HUES64 (cell line): ENCODE data around the gene ACACB.

Experiments used
- H3K27ac ChIP-seq: 2 replicates; pipeline ENCODE4 v1.7.0; 2013; ENCODE audit warnings: low read depth, low read length, inconsistent platforms
- H3K27me3 ChIP-seq: 2 replicates; pipeline ENCODE4 v1.6.1; 2013; ENCODE audit warnings: mild to moderate bottlenecking, low read length; ENCODE audit not compliant: insufficient read depth
- H3K36me3 ChIP-seq: 2 replicates; pipeline ENCODE4 v1.6.1; 2013; ENCODE audit warnings: mild to moderate bottlenecking, low read length; ENCODE audit not compliant: insufficient read depth
- H3K4me1 ChIP-seq: 2 replicates; pipeline ENCODE4 v1.6.1; 2013; ENCODE audit warnings: mild to moderate bottlenecking, low read length, moderate library complexity; ENCODE audit not compliant: insufficient read depth
- H3K4me3 ChIP-seq: 2 replicates; pipeline ENCODE4 v1.5.1; 2013; ENCODE audit warnings: mild to moderate bottlenecking, low read length, moderate library complexity
- H3K9ac ChIP-seq: 2 replicates; pipeline ENCODE4 v1.6.1; 2013; ENCODE audit warnings: mild to moderate bottlenecking, low read depth, low read length
- H3K9me3 ChIP-seq: 2 replicates; pipeline ENCODE4 v1.6.1; 2013; ENCODE audit warnings: low read depth, low read length; ENCODE audit not compliant: insufficient read depth
- WGBS: fragments of 150-250, 120-280 bp; methylation state at CpG from one replicate; pipeline ENCODE4 v1.1.7; 2013; ENCODE audit warnings: missing lambda C conversion rate; 5-methylcytosine and 5-hydroxymethylcytosine counted together

Gene ACACB

DNA sequence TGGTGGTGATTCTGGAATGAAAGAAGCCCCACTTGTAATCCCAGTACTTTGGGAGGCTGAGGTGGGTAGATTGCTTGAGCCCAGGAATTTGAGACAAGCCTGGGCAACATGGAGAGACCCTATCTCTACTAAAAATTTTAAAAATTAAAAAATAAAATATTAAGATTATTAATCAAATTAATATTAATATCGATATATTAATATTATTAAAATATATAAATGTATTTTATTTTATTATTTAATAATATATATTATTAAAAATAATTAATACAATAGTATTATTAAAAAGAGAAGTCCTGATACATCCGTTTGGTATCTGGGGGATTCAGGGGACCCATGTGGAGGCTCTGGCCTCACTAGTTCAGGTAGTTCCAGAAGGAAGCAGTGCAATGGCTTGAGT lies 124.0 kb downstream of the ACACB start:
- no peak overlapping the region for H3K4me3 ChIP-seq
- H3K27me3 ChIP-seq = no peaks in the 10 kb centered on the region
- no peaks in the 10 kb centered on the region for H3K9me3 ChIP-seq
- peaks cover 31% of the 10 kb centered on the region for H3K36me3 ChIP-seq
- H3K27ac ChIP-seq = no peak overlapping the region
- WGBS = 100% methylated on average over 1 of the region's 2 CpGs
- no peak overlapping the region for H3K9ac ChIP-seq
- H3K4me1 ChIP-seq = no peaks in the 10 kb centered on the region

DNA sequence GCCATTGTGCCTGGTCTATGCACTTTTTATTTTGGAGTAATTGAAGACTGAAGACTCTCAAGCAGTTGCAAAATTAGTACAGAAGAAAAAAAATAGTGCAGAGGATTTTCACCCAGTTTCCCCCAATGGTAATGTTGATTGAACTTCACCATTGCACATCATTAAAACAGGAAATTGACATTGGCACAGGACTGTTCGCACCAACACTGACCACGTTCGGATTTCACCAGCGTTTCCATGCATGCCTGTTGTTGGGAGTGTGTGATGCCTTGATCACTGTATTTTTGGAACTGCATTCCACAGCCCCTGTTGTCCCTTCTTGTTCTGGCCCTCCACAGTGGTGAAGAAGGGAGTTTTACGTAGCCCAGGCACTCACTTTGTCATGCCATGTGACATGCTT lies 125.5 kb downstream of the ACACB start:
- Histone ChIP-seq H3K4me1 (no peaks in the 10 kb centered on the region), H3K9me3 (no peaks in the 10 kb centered on the region), H3K4me3 (no peak overlapping the region), H3K27ac (no peak overlapping the region), H3K36me3 (peaks cover 35% of the 10 kb centered on the region), H3K27me3 (no peaks in the 10 kb centered on the region), H3K9ac (no peak overlapping the region)
- 93% methylated on average over 5 of the region's 5 CpGs for WGBS

DNA sequence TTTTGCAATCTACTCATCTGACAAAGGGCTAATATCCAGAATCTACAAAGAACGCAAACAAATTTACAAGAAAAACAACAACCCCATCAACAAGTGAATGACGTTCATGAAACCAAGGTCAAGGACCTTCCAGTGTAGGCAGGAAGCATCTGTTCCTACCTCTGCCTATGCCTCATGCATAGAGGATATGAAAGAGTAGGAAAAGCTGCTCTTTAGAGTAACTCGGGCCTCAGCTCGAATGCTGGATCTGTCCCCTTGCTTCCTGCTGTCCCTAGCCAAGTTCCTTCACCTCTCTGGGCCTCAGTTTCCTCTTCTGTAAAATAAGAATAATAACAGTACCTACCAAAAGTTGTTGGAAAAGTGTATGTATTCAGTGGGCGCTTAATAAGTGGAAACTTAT lies 127.7 kb downstream of the ACACB start:
- no peaks in the 10 kb centered on the region for H3K4me1 ChIP-seq
- no peaks in the 10 kb centered on the region for H3K9me3 ChIP-seq
- 97% methylated on average over 5 of the region's 5 CpGs for WGBS
- peaks cover 30% of the 10 kb centered on the region for H3K36me3 ChIP-seq
- H3K9ac ChIP-seq = no peak overlapping the region
- no peaks in the 10 kb centered on the region for H3K27me3 ChIP-seq
- H3K4me3 ChIP-seq = no peak overlapping the region
- H3K27ac ChIP-seq = no peak overlapping the region

DNA sequence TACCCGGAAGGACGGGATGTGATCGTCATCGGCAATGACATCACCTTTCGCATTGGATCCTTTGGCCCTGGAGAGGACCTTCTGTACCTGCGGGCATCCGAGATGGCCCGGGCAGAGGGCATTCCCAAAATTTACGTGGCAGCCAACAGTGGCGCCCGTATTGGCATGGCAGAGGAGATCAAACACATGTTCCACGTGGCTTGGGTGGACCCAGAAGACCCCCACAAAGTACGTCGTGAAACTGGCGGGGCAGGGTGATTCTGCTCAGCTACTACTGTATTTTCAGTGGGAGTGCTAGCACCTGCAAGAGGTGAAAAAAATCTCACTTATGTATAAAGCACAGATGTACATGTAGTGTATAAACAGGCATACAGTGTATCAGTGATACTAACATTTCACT lies 129.8 kb downstream of the ACACB start:
- Histone ChIP-seq H3K4me3 (no peak overlapping the region), H3K27me3 (no peaks in the 10 kb centered on the region), H3K27ac (no peak overlapping the region), H3K9ac (no peak overlapping the region), H3K9me3 (no peaks in the 10 kb centered on the region), H3K36me3 (peaks cover 20% of the 10 kb centered on the region), H3K4me1 (no peaks in the 10 kb centered on the region)
- WGBS = 96% methylated on average over 15 of the region's 15 CpGs

DNA sequence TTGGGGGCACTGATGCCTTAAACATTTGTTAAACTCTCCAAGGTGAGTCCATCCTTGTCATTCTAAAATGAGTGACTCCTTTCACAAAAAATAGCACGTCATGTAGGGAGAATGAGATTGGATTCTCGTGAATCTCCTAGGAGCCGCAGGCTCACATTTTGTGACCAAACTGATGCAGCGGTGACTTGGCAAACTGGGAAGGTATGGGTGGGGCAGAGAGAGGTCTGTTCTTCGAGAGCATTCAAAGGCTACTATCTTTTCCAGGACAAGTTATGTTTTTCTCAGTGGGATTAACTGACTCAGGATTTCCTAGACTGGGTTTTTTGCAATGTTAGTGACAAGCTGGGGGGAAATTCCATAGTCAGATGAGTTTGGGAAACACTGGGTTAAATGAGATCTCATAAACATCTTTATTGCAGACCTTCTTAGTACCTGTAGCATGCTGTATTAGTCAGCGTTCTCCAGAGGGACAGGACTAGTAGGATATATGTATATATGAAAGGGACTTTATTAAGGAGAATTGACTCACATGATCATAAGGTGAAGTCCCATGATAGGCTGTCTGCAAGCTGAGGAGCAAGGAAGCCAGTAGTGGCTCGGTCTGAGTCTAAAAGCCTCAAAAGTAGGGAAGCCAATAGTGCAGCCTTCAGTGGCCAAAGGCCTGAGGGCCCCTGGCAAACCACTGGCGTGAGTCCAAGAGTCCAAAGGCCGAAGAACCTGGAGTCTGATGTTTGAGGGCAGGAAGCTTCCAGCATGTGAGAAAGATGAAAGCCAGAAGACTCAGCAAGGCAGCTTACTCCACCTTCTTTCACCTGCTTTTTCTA lies 131.7 kb downstream of the ACACB start:
- H3K9ac ChIP-seq = no peak overlapping the region
- no peaks in the 10 kb centered on the region for H3K27me3 ChIP-seq
- H3K27ac ChIP-seq = no peak overlapping the region
- H3K36me3 ChIP-seq = peaks cover 11% of the 10 kb centered on the region
- H3K9me3 ChIP-seq = no peaks in the 10 kb centered on the region
- H3K4me1 ChIP-seq = no peaks in the 10 kb centered on the region
- 93% methylated on average over 9 of the region's 9 CpGs for WGBS
- no peak overlapping the region for H3K4me3 ChIP-seq

DNA sequence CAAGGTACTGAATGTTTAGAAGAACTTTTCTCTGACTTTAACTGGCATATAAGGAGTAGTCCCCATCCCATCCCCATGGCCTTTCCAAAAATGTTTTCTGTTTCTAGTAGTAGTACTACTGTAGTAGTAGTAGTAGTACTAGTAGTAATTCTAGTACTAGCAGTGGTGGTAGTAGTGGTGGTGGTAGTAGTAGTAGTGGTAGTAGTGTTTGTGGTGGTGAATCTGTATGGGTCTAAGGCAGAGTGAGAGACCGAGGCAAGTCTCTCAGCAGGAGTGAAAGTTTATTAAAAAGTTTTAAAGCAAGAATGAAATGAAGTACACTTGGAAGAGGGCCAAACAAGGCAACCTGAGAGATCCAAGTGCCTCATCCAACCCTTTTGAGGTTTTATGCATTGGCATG lies 134.1 kb downstream of the ACACB start:
- WGBS = 100% methylated on average over 1 of the region's 1 CpG
- Histone ChIP-seq H3K27ac (no peak overlapping the region), H3K27me3 (no peaks in the 10 kb centered on the region)

DNA sequence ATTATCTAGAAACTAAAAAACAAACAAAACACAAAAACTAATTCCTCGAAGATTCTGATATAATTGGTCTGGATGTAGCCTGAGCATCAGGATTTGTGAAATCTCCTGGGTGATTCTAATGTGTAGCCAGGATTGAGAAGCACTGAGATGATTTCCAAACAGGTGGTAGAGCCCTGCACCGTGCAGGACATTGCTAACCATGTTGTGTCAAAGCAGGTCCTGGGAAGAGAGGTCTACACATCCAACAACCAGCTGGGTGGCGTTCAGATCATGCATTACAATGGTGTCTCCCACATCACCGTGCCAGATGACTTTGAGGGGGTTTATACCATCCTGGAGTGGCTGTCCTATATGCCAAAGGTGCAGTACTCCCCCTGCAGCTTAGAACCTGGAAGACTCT lies 136.4 kb downstream of the ACACB start:
- H3K36me3 ChIP-seq = peaks cover 8% of the 10 kb centered on the region
- no peak overlapping the region for H3K27ac ChIP-seq
- H3K27me3 ChIP-seq = no peaks in the 10 kb centered on the region
- no peak overlapping the region for H3K9ac ChIP-seq
- no peaks in the 10 kb centered on the region for H3K4me1 ChIP-seq
- peaks cover 9% of the 10 kb centered on the region; the same call in 1 of the 2 replicates for H3K9me3 ChIP-seq
- 95% methylated on average over 4 of the region's 4 CpGs for WGBS
- no peak overlapping the region for H3K4me3 ChIP-seq

More for the DNA sequence above, 134.1 kb downstream of the ACACB start:
- H3K36me3 ChIP-seq = peaks cover 12% of the 10 kb centered on the region
- H3K4me1 ChIP-seq = no peaks in the 10 kb centered on the region
- no peak overlapping the region for H3K4me3 ChIP-seq
- H3K9me3 ChIP-seq = peaks cover 9% of the 10 kb centered on the region; the same call in 1 of the 2 replicates
- no peak overlapping the region for H3K9ac ChIP-seq

DNA sequence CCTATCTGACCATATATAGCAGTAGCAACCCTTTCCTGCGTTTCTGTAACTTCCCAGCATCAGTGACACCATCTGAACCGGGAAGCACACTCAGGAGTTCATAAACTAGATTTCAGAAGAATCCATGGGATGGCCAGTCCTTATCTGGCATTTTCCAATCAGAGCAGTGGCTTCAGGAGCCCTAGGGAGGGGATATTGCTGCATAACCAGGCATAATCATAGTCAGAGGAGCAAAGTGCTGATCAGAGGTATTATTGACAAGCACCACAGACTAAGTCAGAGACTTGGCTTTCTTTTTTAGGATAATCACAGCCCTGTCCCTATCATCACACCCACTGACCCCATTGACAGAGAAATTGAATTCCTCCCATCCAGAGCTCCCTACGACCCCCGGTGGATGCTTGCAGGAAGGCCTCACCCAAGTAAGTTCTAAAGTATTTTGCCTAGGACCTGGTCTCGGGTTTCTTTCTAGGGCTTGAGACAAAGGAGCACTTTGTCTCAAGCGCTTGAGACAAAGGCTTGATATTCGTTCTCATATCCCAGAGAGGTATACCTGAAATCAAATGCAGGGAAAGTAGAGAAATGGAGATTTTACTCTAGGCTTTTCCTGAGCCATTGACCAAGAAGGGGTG lies 137.6 kb downstream of the ACACB start:
- no peaks in the 10 kb centered on the region for H3K27me3 ChIP-seq
- H3K4me3 ChIP-seq = no peak overlapping the region
- no peaks in the 10 kb centered on the region for H3K4me1 ChIP-seq
- peaks cover 9% of the 10 kb centered on the region; the same call in 1 of the 2 replicates for H3K9me3 ChIP-seq
- WGBS = 93% methylated on average over 7 of the region's 7 CpGs
- no peak overlapping the region for H3K9ac ChIP-seq
- H3K27ac ChIP-seq = no peak overlapping the region
- peaks cover 8% of the 10 kb centered on the region for H3K36me3 ChIP-seq

DNA sequence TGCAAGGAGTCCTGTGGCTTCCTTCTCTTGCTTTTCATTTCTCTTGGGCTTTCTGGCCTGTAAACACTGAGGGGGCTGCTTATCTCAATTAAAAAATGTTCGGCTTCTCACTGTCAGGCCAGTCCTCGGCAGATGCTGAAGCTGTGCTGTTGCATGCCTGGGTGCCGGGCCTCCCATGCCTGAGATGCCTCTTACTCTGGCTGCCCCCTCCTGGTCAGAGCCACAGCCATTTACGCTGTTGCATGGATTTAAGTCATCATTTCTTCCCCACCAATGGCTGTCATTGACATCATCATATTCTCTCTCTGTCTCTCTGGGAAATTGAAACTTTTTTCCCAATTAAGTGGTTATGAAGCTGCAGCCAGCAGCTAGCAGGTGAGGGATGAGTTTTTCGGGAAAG lies 139.0 kb downstream of the ACACB start:
- peaks cover 8% of the 10 kb centered on the region for H3K36me3 ChIP-seq
- H3K4me3 ChIP-seq = no peak overlapping the region
- H3K27me3 ChIP-seq = no peaks in the 10 kb centered on the region
- 65% methylated on average over 5 of the region's 5 CpGs for whole genome bisulfite sequencing
- peaks cover 9% of the 10 kb centered on the region; the same call in 1 of the 2 replicates for H3K9me3 ChIP-seq
- H3K27ac ChIP-seq = no peak overlapping the region
- H3K9ac ChIP-seq = no peak overlapping the region
- no peaks in the 10 kb centered on the region for H3K4me1 ChIP-seq

DNA sequence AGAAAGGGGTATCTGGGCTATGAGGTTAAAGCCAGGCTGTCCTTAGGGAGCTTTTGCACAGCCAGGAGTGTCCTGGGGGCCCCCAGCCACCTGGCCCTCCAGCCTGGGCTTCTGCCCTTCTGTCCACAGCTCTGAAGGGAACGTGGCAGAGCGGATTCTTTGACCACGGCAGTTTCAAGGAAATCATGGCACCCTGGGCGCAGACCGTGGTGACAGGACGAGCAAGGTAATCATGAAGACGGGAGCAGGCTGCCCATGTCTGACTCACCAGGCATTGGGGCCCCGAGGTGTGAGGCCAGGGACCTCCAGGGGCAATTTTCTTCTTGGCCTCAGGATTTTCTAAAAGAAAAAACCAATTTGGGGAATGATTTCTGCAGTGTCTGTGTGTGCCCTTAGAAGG lies 139.6 kb downstream of the ACACB start:
- peaks cover 11% of the 10 kb centered on the region for H3K36me3 ChIP-seq

DNA sequence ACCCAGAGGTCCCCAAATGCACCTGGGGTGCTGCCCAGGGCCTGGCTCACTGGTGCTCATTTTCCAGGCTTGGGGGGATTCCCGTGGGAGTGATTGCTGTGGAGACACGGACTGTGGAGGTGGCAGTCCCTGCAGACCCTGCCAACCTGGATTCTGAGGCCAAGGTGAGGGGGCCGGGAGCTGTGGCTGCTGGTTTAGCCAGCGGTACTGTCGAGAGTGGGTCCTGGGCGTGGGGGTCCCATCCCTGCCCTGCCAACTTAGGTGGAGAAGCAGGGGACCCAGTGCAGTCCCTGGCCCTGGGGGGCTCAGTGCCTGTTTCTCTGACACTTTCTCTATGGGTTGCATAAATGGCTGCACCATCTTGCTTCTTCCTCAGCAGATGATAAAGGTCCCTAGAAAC lies 141.8 kb downstream of the ACACB start:
- H3K4me1 ChIP-seq = no peaks in the 10 kb centered on the region; the same call in 1 of the 2 replicates
- 95% methylated on average over 6 of the region's 6 CpGs for WGBS
- no peak overlapping the region for H3K4me3 ChIP-seq
- H3K27me3 ChIP-seq = no peaks in the 10 kb centered on the region
- no peak overlapping the region for H3K9ac ChIP-seq
- peaks cover 3% of the 10 kb centered on the region; the same call in 1 of the 2 replicates for H3K36me3 ChIP-seq
- H3K27ac ChIP-seq = no peak overlapping the region
- peaks cover 9% of the 10 kb centered on the region; the same call in 1 of the 2 replicates for H3K9me3 ChIP-seq

More for the DNA sequence above, 139.6 kb downstream of the ACACB start:
- no peak overlapping the region for H3K27ac ChIP-seq
- no peak overlapping the region for H3K4me3 ChIP-seq
- no peaks in the 10 kb centered on the region for H3K27me3 ChIP-seq
- H3K9ac ChIP-seq = no peak overlapping the region
- H3K9me3 ChIP-seq = peaks cover 9% of the 10 kb centered on the region; the same call in 1 of the 2 replicates
- WGBS = 94% methylated on average over 8 of the region's 8 CpGs
- H3K4me1 ChIP-seq = no peaks in the 10 kb centered on the region; the same call in 1 of the 2 replicates
